ENCODE results near the gene CATSPERZ. TPM values are rescaled to one million over a fixed set of nuclear protein-coding genes. Genes with fewer than 3 reads are reported as not detected.

The CATSPERZ gene
- total and polyA plus RNA-seq, 3 donors from 2014 or later: 278 to 1,116 (median 484) TPM

GRCh38 chr11:64296830-64297698 is 3.1 kb upstream of the CATSPERZ start:
- 57 to 59% methylated on average over 25 to 34 of the region's 34 CpGs for WGBS, 2 donors
- no peaks in the 10 kb centered on the region for H3K36me3 ChIP-seq (ENCODE audit: low read depth, missing control alignments)
- TF ChIP-seq POLR2A (IDR thresholded peaks at IDR 0.05) (no peak), CTCF (IDR thresholded peaks at IDR 0.05) (no peak)
- peaks cover 39% of the 10 kb centered on the region for H3K4me1 ChIP-seq
- no peaks in the 10 kb centered on the region for H3K9me3 ChIP-seq
- H3K4me3 ChIP-seq: no peak overlapping the region
- intact Hi-C loops (cut with DNase I; ENCODE audit: low total_unique reads): loop anchor here (10.0 kb wide), 1 partner anchor 92 kb away; the partner anchor contains the start of gene FERMT3
- no peaks in the 10 kb centered on the region for H3K27me3 ChIP-seq
- DNase-seq: no peak
- H3K27ac ChIP-seq: no peak overlapping the region

- TF ChIP-seq POLR2A (IDR thresholded peaks at IDR 0.05): no peak
- DNase-seq: no peak
- H3K27me3 ChIP-seq: no peaks in the 10 kb centered on the region
- intact Hi-C loops (cut with DNase I; ENCODE audit: low total_unique reads): loop anchor here (10.0 kb wide), 1 partner anchor 93 kb away; the partner anchor contains the start of gene FERMT3
- H3K36me3 ChIP-seq (ENCODE audit: low read depth, missing control alignments): no peaks in the 10 kb centered on the region
- H3K27ac ChIP-seq: no peak overlapping the region
- H3K4me1 ChIP-seq: peaks cover 32% of the 10 kb centered on the region
- 75 to 79% methylated on average over 11 to 18 of the region's 18 CpGs for WGBS, 2 donors
- H3K4me3 ChIP-seq: no peak overlapping the region
- no peaks in the 10 kb centered on the region for H3K9me3 ChIP-seq
These were observed 2.3 kb upstream of the CATSPERZ start for GRCh38 chr11:64297699-64298358.

GRCh38 chr11:64298966-64299846 is 952 bp upstream of the CATSPERZ start:
- peak overlapping the region; percentile 53 to 81 for H3K27ac ChIP-seq
- peaks cover 32% of the 10 kb centered on the region for H3K4me1 ChIP-seq
- no peaks in the 10 kb centered on the region for H3K9me3 ChIP-seq
- no peaks in the 10 kb centered on the region for H3K36me3 ChIP-seq (ENCODE audit: low read depth, missing control alignments)
- intact Hi-C loops (cut with DNase I; ENCODE audit: low total_unique reads): loop anchor here (10.0 kb wide), 1 partner anchor 94 kb away; the partner anchor contains the start of gene FERMT3
- DNase-seq: peak; percentile 79
- H3K4me3 ChIP-seq: peak overlapping the region; percentile 32
- 3 to 29% methylated on average over 3 to 46 of the region's 60 CpGs for WGBS, 2 donors
- H3K27me3 ChIP-seq: no peaks in the 10 kb centered on the region
- TF ChIP-seq CTCF (IDR thresholded peaks at IDR 0.05): no peak
- no peak for TF ChIP-seq POLR2A (IDR thresholded peaks at IDR 0.05)

DNA sequence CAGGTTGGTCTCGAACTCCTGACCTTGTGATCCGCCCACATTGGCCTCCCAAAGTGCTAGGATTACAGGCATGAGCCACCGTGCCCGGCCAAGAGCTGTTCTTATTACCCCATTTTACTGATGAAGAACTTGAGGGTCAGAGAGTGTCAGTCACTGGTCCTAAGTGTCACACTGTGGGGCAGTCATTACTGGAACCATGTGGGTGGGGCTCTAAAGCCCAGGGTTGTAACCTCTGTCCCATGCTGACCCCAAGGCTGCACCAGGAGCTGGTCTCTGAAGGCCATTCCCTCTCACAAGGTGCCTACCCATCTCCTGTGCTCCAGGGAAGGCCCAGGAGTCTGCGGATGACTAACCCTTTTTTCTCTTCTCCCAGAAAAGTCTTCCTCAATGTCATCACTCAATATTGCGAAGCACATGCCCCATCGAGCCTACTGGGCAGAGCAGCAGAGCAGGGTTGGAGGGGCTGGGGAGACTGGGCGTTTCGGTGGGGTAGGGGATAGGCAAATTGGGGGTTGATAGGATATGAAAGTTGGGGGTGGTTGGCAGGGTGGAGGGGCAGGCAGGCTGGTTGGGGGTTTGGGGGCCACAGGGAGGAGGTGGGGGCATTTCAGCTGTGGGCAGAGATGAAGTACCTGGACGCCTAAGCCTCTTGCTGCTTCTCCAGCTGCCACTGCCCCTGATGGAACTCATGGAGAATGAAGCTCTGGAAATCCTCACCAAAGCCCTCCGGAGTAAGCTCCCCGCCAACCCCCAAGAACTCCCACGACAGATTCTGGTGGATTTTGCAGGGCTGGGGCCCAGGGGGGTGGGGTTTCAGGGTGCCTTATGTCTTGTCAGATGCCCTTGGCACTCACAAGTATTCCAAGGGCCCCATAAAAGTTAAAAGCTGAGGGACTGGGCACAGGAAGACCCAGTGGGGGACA is 3.2 kb downstream of the CATSPERZ start:
- H3K4me3 ChIP-seq: no peak overlapping the region
- peaks cover 33% of the 10 kb centered on the region for H3K4me1 ChIP-seq
- TF ChIP-seq POLR2A (IDR thresholded peaks at IDR 0.05) (no peak), CTCF (IDR thresholded peaks at IDR 0.05) (no peak)
- DNase-seq: no peak
- intact Hi-C loops (cut with DNase I; ENCODE audit: low total_unique reads): no loop called here
- H3K27ac ChIP-seq: peak overlapping the region; percentile 76 to 95
- no peaks in the 10 kb centered on the region for H3K9me3 ChIP-seq
- 71 to 85% methylated on average over 12 to 13 of the region's 13 CpGs for WGBS, 2 donors
- H3K36me3 ChIP-seq (ENCODE audit: low read depth, missing control alignments): no peaks in the 10 kb centered on the region
- no peaks in the 10 kb centered on the region for H3K27me3 ChIP-seq

Data from testis (tissue), 3 donors.